ENCODE measurements around the gene DHX30. TPM values are rescaled to one million over a fixed set of nuclear protein-coding genes. Genes with fewer than 3 reads are reported as not detected.
A peak's percentile ranks its signal among the peaks of the same experiment; 100 is the strongest.

DHX30 gene
- total RNA-seq, 6 experiments from 2014 or later = 54.1 to 64.0 (median 58.4) TPM

GRCh38 chr3:47848599-47849117, 45.7 kb downstream of the DHX30 start:
- TF ChIP-seq CTCF (IDR thresholded peaks at IDR 0.05) = no peak
- Mint-ChIP-seq H3K27me3 (ENCODE audit: insufficient read depth) (peaks cover 32% of the 10 kb centered on the region), H3K4me1 (ENCODE audit: low read depth) (no peaks in the 10 kb centered on the region), H3K27ac (peak overlapping the region; percentile 26; the same call in 1 of the 2 replicates), H3K36me3 (ENCODE audit: low read depth) (peaks cover 19% of the 10 kb centered on the region; the same call in 1 of the 2 replicates), H3K4me3 (no peak overlapping the region; the same call in 1 of the 2 replicates), H3K9me3 (no peaks in the 10 kb centered on the region; the same call in 1 of the 2 replicates)
- DNase-seq = no peak

GRCh38 chr3:47849186-47849698, 46.3 kb downstream of the DHX30 start:
- Mint-ChIP-seq H3K27ac (0 out of 2 replicates have a peak overlapping the region, but pooled peaks have one; percentile 24), H3K4me1 (ENCODE audit: low read depth) (no peaks in the 10 kb centered on the region), H3K36me3 (ENCODE audit: low read depth) (peaks cover 19% of the 10 kb centered on the region; the same call in 1 of the 2 replicates), H3K4me3 (no peak overlapping the region; the same call in 1 of the 2 replicates), H3K27me3 (ENCODE audit: insufficient read depth) (peaks cover 34% of the 10 kb centered on the region), H3K9me3 (no peaks in the 10 kb centered on the region; the same call in 1 of the 2 replicates)
- TF ChIP-seq CTCF (IDR thresholded peaks at IDR 0.05) = no peak
- no peak for DNase-seq

- Mint-ChIP-seq H3K27ac (peak overlapping the region; percentile 49), H3K4me3 (no peak overlapping the region; the same call in 1 of the 2 replicates)
These were observed 47.0 kb downstream of the DHX30 start for GRCh38 chr3:47849699-47850563.

GRCh38 chr3:47850564-47851410, 47.8 kb downstream of the DHX30 start:
- Mint-ChIP-seq H3K4me1 (ENCODE audit: low read depth) (no peaks in the 10 kb centered on the region), H3K36me3 (ENCODE audit: low read depth) (peaks cover 29% of the 10 kb centered on the region; the same call in 1 of the 2 replicates), H3K9me3 (no peaks in the 10 kb centered on the region; the same call in 1 of the 2 replicates), H3K4me3 (no peak overlapping the region; the same call in 1 of the 2 replicates), H3K27ac (peak overlapping the region; percentile 49), H3K27me3 (ENCODE audit: insufficient read depth) (peaks cover 36% of the 10 kb centered on the region)
- no peak for DNase-seq
- no peak for TF ChIP-seq CTCF (IDR thresholded peaks at IDR 0.05)

More at GRCh38 chr3:47849699-47850563, 47.0 kb downstream of the DHX30 start:
- peaks cover 21% of the 10 kb centered on the region; the same call in 1 of the 2 replicates for H3K36me3 Mint-ChIP-seq (ENCODE audit: low read depth)
- peak; percentile 76 for TF ChIP-seq CTCF (IDR thresholded peaks at IDR 0.05)
- peaks cover 35% of the 10 kb centered on the region for H3K27me3 Mint-ChIP-seq (ENCODE audit: insufficient read depth)
- H3K4me1 Mint-ChIP-seq (ENCODE audit: low read depth) = no peaks in the 10 kb centered on the region
- H3K9me3 Mint-ChIP-seq = no peaks in the 10 kb centered on the region; the same call in 1 of the 2 replicates
- DNase-seq = peak; percentile 21
